GM18498 (cell line): ENCODE results near the gene NEO1.

Experiments
- ATAC-seq: cut with Tn5 transposase; IDR thresholded peaks from one replicate; pipeline ENCODE4 v1.9.1; 2021; ENCODE audit warnings: mild to moderate bottlenecking, moderate library complexity; ENCODE audit not compliant: unreplicated experiment

The NEO1 gene

GRCh38 chr15:73326157-73326556 lies 273.9 kb downstream of the NEO1 start:
- no peak for ATAC-seq

GRCh38 chr15:73328149-73328820 lies 276.0 kb downstream of the NEO1 start:
- ATAC-seq: no peak

GRCh38 chr15:73328981-73329380 lies 276.7 kb downstream of the NEO1 start:
- no peak for ATAC-seq

GRCh38 chr15:73329501-73330200 lies 277.4 kb downstream of the NEO1 start:
- no peak for ATAC-seq

- no peak for ATAC-seq
These were observed 278.2 kb downstream of the NEO1 start for GRCh38 chr15:73330206-73331051.

GRCh38 chr15:73331501-73331900 lies 279.2 kb downstream of the NEO1 start:
- ATAC-seq: no peak

- ATAC-seq: no peak
These were observed 280.0 kb downstream of the NEO1 start for GRCh38 chr15:73331991-73332925.

GRCh38 chr15:73333001-73333400 lies 280.7 kb downstream of the NEO1 start:
- no peak for ATAC-seq

GRCh38 chr15:73334086-73334485 lies 281.8 kb downstream of the NEO1 start:
- ATAC-seq: no peak

- no peak for ATAC-seq
These were observed 282.8 kb downstream of the NEO1 start for GRCh38 chr15:73335026-73335425.

GRCh38 chr15:73335471-73335870 lies 283.2 kb downstream of the NEO1 start:
- no peak for ATAC-seq

- no peak for ATAC-seq
These were observed 284.5 kb downstream of the NEO1 start for GRCh38 chr15:73336756-73337155.

- no peak for ATAC-seq
These were observed 284.9 kb downstream of the NEO1 start for GRCh38 chr15:73337187-73337586.

GRCh38 chr15:73338058-73338457 lies 285.8 kb downstream of the NEO1 start:
- ATAC-seq: no peak

GRCh38 chr15:73338606-73339374 lies 286.5 kb downstream of the NEO1 start:
- no peak for ATAC-seq

- ATAC-seq: no peak
These were observed 288.4 kb downstream of the NEO1 start for GRCh38 chr15:73340502-73341192.

- no peak for ATAC-seq
These were observed 289.8 kb downstream of the NEO1 start for GRCh38 chr15:73341886-73342600.

GRCh38 chr15:73344056-73344455 lies 291.8 kb downstream of the NEO1 start:
- no peak for ATAC-seq

GRCh38 chr15:73345658-73346057 lies 293.4 kb downstream of the NEO1 start:
- no peak for ATAC-seq
